ENCODE results near the gene PHKB.

PHKB gene

DNA sequence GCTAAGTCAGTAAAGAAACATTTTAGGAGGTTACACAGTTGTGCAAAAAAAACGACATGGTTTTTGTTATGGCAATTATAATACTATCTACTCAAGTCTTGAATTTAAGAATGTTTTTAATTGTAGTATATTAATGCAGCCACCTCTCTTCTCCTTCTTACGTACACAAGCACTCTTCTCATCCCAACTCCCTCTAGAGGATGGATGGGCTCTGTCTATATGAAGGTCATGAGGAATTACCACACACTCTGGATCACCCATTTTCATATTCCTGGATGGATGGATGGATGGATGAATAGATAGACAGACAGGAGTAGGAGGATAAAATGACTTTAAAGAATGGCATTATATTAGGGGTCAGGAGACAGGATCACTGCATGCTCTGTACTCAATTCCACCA, 120.0 kb downstream of the PHKB start:
- H3K9ac ChIP-seq (ENCODE audit: low read depth, low read length): no peak overlapping the region
- no peaks in the 10 kb centered on the region for H3K9me3 ChIP-seq (ENCODE audit: control insufficient read depth, insufficient read depth, low read length)
- H3K36me3 ChIP-seq (ENCODE audit: insufficient read depth, low read length): no peaks in the 10 kb centered on the region
- no peaks in the 10 kb centered on the region; the same call in 1 of the 2 replicates for H3K4me1 ChIP-seq (ENCODE audit: insufficient read depth, low read length)

DNA sequence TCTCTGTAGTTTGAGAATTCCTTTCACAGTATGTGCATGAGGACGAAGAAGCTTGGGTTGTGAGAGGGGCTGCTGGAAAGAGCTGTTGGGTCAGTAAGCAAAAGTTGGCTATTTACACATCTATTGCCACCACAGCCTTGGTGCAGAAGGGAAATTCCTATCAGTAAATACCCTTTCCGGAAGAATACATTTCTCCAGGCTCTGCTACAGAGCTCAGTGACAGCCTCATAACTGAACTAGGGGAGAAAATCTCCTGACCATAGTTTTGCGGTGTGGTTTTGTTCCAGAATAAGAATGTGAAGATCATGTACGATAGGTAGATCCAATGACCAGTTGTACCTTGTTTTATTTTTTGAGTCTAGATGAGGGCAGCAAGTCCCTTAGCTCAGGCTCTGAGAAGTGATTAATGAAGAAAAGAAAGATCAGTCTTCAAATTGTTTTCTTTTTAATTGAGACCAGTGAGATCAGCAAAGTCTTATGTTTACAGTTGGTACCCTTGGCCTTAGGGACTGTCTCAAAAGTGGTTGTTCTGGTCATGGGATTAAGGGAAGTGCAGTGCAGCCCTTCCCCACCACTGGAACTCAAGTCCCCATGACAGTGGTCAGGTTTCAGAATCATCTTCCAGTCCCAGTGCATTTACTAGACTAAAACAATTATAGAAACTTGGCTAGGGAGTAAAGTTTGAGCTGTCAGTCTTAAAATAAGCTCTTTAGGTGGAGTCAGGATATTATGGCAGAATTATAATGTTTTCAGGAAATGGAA, 123.5 kb downstream of the PHKB start:
- H3K9ac ChIP-seq (ENCODE audit: low read depth, low read length): no peak overlapping the region
- no peaks in the 10 kb centered on the region for H3K9me3 ChIP-seq (ENCODE audit: control insufficient read depth, insufficient read depth, low read length)
- no peaks in the 10 kb centered on the region for H3K36me3 ChIP-seq (ENCODE audit: insufficient read depth, low read length)
- H3K4me1 ChIP-seq (ENCODE audit: insufficient read depth, low read length): no peaks in the 10 kb centered on the region; the same call in 1 of the 2 replicates

DNA sequence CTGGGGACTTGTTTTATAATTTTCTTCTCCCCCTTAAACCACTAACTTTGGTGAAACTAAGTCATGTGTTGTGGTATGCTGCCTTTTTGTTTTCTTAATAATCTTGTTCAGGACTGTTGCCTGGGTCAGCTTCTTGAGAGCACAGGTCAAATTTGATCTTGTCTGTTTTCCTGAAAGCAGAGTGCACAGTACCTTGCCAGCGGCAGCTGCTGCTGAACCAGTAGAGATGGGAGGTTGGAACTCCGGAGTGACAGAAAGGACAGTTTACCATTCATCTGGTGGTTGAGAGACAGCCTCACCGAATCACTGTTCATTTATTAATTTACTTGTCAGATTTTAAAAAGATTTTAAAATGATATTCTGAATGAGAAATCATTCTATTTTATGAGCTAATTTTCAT, 125.0 kb downstream of the PHKB start:
- Histone ChIP-seq H3K9ac (ENCODE audit: low read depth, low read length) (no peak overlapping the region), H3K9me3 (ENCODE audit: control insufficient read depth, insufficient read depth, low read length) (no peaks in the 10 kb centered on the region), H3K4me1 (ENCODE audit: insufficient read depth, low read length) (no peaks in the 10 kb centered on the region; the same call in 1 of the 2 replicates), H3K36me3 (ENCODE audit: insufficient read depth, low read length) (peaks cover 1% of the 10 kb centered on the region; the same call in 1 of the 2 replicates)

DNA sequence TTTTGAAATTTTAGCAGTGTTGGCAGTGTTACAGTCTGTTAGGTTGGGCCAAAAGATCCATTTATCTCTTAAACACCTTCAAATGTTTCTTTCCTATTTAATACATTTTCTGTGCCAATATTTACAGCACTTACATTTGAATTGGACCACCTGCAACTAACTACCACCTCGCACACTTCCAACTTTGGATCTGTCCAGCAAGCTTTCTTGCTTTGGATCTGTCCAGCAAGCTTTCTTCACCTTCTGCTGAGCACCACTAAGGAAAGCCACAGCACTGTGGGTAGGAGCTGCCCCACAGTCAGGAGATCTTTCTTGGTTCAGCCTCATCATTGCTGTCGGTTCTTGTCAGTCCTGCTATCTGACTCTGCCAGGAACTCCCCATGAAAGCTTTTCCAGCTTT, 129.3 kb downstream of the PHKB start:
- no peak overlapping the region for H3K9ac ChIP-seq (ENCODE audit: low read depth, low read length)
- no peaks in the 10 kb centered on the region for H3K4me1 ChIP-seq (ENCODE audit: insufficient read depth, low read length)
- H3K9me3 ChIP-seq (ENCODE audit: control insufficient read depth, insufficient read depth, low read length): no peaks in the 10 kb centered on the region
- peaks cover 6% of the 10 kb centered on the region; the same call in 1 of the 2 replicates for H3K36me3 ChIP-seq (ENCODE audit: insufficient read depth, low read length)

DNA sequence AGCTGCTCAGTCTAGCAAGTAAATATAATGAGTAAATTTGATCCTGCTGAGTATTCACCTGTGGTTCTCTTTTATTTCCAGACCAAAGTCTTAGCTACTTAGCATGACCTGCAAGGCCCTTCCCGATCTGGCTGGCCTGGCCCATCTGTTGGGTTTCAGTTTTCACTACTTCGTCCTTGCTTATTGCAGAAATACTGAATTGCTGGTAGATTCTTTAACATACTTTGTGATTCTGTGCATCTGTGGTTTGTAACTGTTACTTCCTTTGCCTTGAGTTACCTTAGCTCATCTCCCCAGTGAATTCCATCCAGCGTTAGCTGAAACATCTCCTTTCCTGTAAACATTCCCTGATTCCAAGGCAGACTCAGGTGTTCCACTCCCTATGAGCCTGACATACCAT, 131.1 kb downstream of the PHKB start:
- H3K9ac ChIP-seq (ENCODE audit: low read depth, low read length): no peak overlapping the region
- peaks cover 6% of the 10 kb centered on the region; the same call in 1 of the 2 replicates for H3K36me3 ChIP-seq (ENCODE audit: insufficient read depth, low read length)
- no peaks in the 10 kb centered on the region for H3K9me3 ChIP-seq (ENCODE audit: control insufficient read depth, insufficient read depth, low read length)
- H3K4me1 ChIP-seq (ENCODE audit: insufficient read depth, low read length): no peaks in the 10 kb centered on the region

DNA sequence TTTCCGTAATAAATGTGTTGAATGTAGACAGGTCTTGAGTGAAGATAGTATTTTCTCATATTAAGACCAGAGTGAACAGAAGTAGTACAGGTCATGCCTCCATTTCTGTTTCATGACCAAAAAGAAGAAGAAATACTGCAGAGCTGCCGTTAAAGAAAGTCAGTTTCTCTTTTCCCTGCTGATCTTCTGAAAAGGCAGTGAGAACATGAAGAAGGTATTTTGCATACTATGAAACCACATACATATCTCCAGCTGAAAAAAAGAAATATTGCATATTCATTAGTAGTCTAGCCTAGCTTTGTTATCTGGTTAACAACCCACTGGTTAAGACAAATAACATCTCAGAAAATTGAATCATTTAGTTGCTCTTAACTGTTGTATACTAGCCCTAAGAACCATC, 138.4 kb downstream of the PHKB start:
- Histone ChIP-seq H3K9ac (ENCODE audit: low read depth, low read length) (no peak overlapping the region), H3K36me3 (ENCODE audit: insufficient read depth, low read length) (no peaks in the 10 kb centered on the region), H3K4me1 (ENCODE audit: insufficient read depth, low read length) (no peaks in the 10 kb centered on the region), H3K9me3 (ENCODE audit: control insufficient read depth, insufficient read depth, low read length) (no peaks in the 10 kb centered on the region)

DNA sequence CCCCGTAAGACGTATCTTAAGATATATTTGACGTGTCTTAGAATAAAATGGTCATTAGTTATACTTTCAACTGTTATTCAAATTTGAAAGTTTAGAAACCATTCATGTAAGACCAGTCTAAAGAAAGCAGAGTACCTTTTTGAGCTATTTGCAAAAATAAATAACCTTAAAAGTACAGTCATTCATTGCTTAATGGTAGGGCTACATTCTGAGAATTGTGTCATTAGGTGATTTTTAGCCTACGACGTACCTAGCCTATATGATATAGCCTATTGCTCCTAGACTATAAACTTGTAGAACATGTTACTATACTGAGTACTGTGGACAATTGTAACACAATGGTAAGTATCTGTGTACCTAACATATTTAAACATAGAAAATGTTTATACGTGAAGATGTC, 139.2 kb downstream of the PHKB start:
- no peaks in the 10 kb centered on the region for H3K9me3 ChIP-seq (ENCODE audit: control insufficient read depth, insufficient read depth, low read length)
- H3K4me1 ChIP-seq (ENCODE audit: insufficient read depth, low read length): no peaks in the 10 kb centered on the region
- H3K36me3 ChIP-seq (ENCODE audit: insufficient read depth, low read length): no peaks in the 10 kb centered on the region
- H3K9ac ChIP-seq (ENCODE audit: low read depth, low read length): no peak overlapping the region

DNA sequence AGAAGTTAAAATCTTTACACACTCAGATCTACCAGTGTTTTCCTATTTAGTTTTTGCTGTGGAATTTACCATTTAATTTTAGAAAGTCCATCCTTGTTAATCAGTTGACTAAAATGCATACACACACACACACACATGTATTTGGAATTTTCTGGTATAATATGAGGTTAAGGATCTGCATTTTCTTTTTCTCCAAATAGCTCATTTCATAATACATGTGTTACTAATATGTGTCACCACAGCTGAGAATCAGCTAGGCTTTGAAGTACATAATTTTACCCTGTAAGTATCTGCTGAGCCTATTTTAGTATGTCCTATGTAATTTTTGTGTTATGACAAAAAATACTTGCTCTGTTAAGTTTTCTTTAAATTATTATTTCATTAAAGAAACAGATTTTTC, 143.2 kb downstream of the PHKB start:
- no peaks in the 10 kb centered on the region; the same call in 1 of the 2 replicates for H3K9me3 ChIP-seq (ENCODE audit: control insufficient read depth, insufficient read depth, low read length)
- no peaks in the 10 kb centered on the region for H3K4me1 ChIP-seq (ENCODE audit: insufficient read depth, low read length)
- no peak overlapping the region for H3K9ac ChIP-seq (ENCODE audit: low read depth, low read length)
- no peaks in the 10 kb centered on the region for H3K36me3 ChIP-seq (ENCODE audit: insufficient read depth, low read length)

DNA sequence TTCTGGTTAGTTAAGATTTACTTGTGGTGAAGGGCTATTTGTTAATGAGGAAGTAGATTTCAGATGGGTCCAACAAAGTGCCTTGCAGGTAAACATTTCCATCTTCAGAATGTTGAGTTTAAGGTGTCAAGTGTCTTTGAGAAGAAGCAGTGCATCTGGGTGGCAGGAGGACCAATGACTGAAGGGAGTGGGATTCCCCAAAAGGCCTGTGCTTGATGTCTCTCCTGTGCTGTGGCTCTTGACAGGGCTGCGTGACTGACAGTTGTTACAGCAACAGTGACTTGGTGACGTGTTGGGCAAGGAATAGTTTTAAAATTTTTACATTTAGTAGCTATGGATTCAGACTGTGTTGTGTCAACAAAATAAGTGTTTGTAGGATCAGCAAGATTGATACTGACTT, 149.9 kb downstream of the PHKB start:
- Histone ChIP-seq H3K36me3 (ENCODE audit: insufficient read depth, low read length) (no peaks in the 10 kb centered on the region), H3K9ac (ENCODE audit: low read depth, low read length) (no peak overlapping the region), H3K4me1 (ENCODE audit: insufficient read depth, low read length) (no peaks in the 10 kb centered on the region), H3K9me3 (ENCODE audit: control insufficient read depth, insufficient read depth, low read length) (no peaks in the 10 kb centered on the region; the same call in 1 of the 2 replicates)

DNA sequence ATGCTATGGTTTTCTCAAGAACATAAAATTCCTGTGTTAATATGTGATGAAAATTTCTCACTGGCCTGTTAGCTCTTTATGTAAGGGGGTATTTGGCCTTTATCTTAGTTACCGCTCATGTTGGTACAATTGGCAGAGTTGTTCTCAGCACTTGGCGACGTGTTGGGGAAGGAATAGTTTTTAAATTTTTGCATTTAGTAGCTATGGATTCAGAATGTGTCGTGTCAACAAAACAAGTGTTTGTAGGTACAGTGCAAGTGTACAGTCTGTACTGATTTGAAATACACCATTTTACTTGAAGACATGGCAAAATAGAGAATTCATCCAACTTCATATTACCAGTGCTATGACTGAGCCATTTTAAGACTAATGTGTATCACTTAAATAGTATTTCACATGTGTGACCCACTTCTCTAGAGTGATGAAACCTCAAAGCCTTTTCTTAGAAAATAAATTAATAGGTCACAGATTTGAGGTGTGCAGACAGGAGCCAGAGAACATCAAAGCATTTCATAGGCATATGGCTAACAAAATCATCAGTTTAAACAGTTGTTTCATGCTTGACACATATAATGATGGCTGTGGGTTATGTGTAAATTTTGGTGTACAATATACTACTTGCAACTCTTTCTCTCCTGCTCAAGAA, 150.8 kb downstream of the PHKB start:
- no peaks in the 10 kb centered on the region; the same call in 1 of the 2 replicates for H3K9me3 ChIP-seq (ENCODE audit: control insufficient read depth, insufficient read depth, low read length)

DNA sequence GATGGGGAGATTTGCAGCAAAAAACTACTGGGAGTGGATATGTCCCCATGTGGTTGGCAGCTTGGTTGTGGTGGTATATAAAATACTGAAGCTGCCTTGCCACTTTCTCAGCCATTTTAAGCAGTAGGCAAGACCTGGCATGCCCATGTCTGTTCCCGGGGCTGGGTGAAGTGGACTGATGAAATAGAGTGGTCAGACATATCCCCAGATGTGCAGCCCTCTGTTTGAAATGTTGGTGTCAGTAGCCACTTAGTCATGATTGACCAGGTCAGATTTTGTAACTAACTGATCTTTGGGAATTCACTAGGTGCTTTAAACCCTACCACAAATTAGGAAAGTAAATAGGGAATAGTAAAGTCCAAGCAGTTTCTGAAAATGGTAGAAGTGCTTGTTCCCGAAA, 151.6 kb downstream of the PHKB start:
- Histone ChIP-seq H3K9ac (ENCODE audit: low read depth, low read length) (no peak overlapping the region), H3K9me3 (ENCODE audit: control insufficient read depth, insufficient read depth, low read length) (no peaks in the 10 kb centered on the region; the same call in 1 of the 2 replicates), H3K4me1 (ENCODE audit: insufficient read depth, low read length) (0 out of 2 replicates have a peak, but pooled peaks cover 3% of the 10 kb centered on the region), H3K36me3 (ENCODE audit: insufficient read depth, low read length) (no peaks in the 10 kb centered on the region)

More for the DNA sequence above, 150.8 kb downstream of the PHKB start:
- H3K36me3 ChIP-seq (ENCODE audit: insufficient read depth, low read length): no peaks in the 10 kb centered on the region
- H3K4me1 ChIP-seq (ENCODE audit: insufficient read depth, low read length): no peaks in the 10 kb centered on the region
- H3K9ac ChIP-seq (ENCODE audit: low read depth, low read length): no peak overlapping the region

DNA sequence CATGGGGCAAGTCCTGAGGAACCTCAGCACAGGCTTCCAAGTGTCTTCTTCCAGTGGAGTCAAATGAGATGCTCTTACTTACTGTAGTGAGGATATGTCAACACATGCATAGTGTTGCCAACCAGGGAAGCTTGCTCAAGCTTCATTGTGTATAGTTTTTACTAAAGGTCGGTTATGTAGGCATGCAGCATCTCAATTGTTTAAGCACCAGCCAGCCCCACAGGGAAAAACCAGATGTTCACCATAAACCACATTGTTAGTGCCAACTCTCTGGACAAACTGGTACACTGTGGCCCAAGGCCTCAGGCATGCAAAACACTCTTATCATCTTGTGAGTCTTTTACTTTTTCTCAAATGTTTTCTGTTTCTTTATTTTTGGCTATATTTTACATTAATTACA, 152.1 kb downstream of the PHKB start:
- 0 out of 2 replicates have a peak, but pooled peaks cover 8% of the 10 kb centered on the region for H3K4me1 ChIP-seq (ENCODE audit: insufficient read depth, low read length)

DNA sequence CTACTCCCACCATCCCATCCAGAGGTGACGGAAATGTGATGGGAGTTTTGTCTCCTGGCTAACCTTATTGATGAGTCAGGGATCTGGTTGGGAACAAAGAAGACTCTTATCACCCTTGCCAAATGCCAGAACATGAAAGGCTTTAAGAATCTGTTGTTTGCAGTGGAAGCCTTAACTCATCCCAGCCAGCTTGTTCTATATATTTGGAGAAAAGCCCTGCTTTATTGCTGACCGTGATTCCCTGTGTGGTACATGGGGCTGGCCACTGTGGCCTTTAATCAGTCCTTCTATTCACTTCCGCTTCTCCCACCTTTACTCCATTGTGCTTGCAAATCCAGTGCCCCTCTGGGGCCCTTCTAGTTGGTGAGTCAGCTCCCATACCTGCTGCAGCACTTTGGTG, 156.6 kb downstream of the PHKB start:
- no peaks in the 10 kb centered on the region for H3K36me3 ChIP-seq (ENCODE audit: insufficient read depth, low read length)
- H3K9ac ChIP-seq (ENCODE audit: low read depth, low read length): no peak overlapping the region
- no peaks in the 10 kb centered on the region for H3K9me3 ChIP-seq (ENCODE audit: control insufficient read depth, insufficient read depth, low read length)
- 0 out of 2 replicates have a peak, but pooled peaks cover 9% of the 10 kb centered on the region for H3K4me1 ChIP-seq (ENCODE audit: insufficient read depth, low read length)

More for the DNA sequence above, 152.1 kb downstream of the PHKB start:
- no peak overlapping the region for H3K9ac ChIP-seq (ENCODE audit: low read depth, low read length)
- H3K9me3 ChIP-seq (ENCODE audit: control insufficient read depth, insufficient read depth, low read length): no peaks in the 10 kb centered on the region
- H3K36me3 ChIP-seq (ENCODE audit: insufficient read depth, low read length): no peaks in the 10 kb centered on the region

DNA sequence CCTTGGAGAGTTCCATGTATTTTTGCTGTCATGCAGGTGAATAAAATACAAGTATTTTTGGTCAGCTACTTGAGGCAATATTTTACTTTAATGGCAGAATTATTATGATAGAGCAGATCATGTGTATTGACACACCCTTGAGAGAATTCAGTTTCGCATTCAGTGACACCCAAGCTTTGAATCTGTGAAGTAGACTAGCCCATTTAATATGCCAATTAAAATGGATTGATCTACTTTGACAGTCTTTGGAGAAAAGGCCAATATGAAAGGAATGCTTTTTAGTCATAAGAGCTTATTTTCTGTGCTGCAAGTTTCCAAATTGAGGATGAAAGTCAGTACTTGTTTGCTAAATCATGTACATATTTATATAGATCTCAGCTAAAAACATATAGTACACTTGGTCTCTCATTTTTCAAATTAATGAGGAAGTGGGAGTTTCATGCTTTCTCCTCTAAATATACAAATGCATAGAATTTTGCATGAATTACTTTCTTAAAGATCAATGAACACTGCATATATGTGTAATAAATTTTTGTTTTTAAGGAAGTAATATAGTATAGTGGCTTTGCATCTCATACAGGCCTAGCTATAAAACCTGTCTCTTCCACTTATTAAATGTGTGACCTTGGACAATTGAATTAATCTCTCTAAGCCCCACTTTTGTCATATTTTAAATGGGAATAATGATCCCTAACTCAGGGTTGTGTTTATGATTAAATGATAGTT, 161.5 kb downstream of the PHKB start:
- Histone ChIP-seq H3K4me1 (ENCODE audit: insufficient read depth, low read length) (peaks cover 24% of the 10 kb centered on the region), H3K9ac (ENCODE audit: low read depth, low read length) (no peak overlapping the region), H3K9me3 (ENCODE audit: control insufficient read depth, insufficient read depth, low read length) (no peaks in the 10 kb centered on the region), H3K36me3 (ENCODE audit: insufficient read depth, low read length) (no peaks in the 10 kb centered on the region)
